Ishikawa (cell line): Measurements from ENCODE around the gene VPS39.

ENCODE experiments used
- CEBPB ChIP-seq: IDR thresholded peaks from 2 replicates; pipeline ENCODE4 v1.6.1; 2012
- CREB1 ChIP-seq: IDR thresholded peaks from 2 replicates; pipeline ENCODE4 v1.6.1; 2012; ENCODE audit warnings: low read depth
- EGR1 ChIP-seq: IDR thresholded peaks from 2 replicates; pipeline ENCODE4 v1.6.1; 2012
- EP300 ChIP-seq: IDR thresholded peaks from 2 replicates; pipeline ENCODE4 v1.6.1; 2012; ENCODE audit warnings: borderline replicate concordance
- FOXM1 ChIP-seq: IDR thresholded peaks from 2 replicates; pipeline ENCODE4 v1.6.1; 2012; ENCODE audit warnings: low read depth, borderline replicate concordance
- NFIC ChIP-seq: IDR thresholded peaks from 2 replicates; pipeline ENCODE4 v1.6.1; 2012
- RAD21 ChIP-seq: IDR thresholded peaks from 2 replicates; pipeline ENCODE4 v1.6.1; 2012; ENCODE audit warnings: low read depth
- TAF1 ChIP-seq: IDR thresholded peaks from 2 replicates; pipeline ENCODE4 v1.6.1; 2012; ENCODE audit warnings: low read depth, mild to moderate bottlenecking
- TCF12 ChIP-seq: IDR thresholded peaks from 2 replicates; pipeline ENCODE4 v1.6.1; 2012; ENCODE audit warnings: low read depth
- TEAD4 ChIP-seq: IDR thresholded peaks from 2 replicates; pipeline ENCODE4 v1.6.1; 2012
- YY1 ChIP-seq: IDR thresholded peaks from 2 replicates; pipeline ENCODE4 v1.6.1; 2012; ENCODE audit warnings: low read depth
- ZBTB7A ChIP-seq: IDR thresholded peaks from 2 replicates; pipeline ENCODE4 v1.6.1; 2012; ENCODE audit warnings: low read depth
- TF ChIP-seq, protein P1 (sequence below): IDR thresholded peaks from 2 replicates; pipeline ENCODE4 v1.6.1; 2012; ENCODE audit warnings: low read depth, mild to moderate bottlenecking
- TF ChIP-seq, protein P2 (sequence below): IDR thresholded peaks from 2 replicates; pipeline ENCODE4 v1.6.1; 2012
- TF ChIP-seq, protein P3 (sequence below): IDR thresholded peaks from 2 replicates; pipeline ENCODE4 v1.6.1; 2012

VPS39 gene

DNA sequence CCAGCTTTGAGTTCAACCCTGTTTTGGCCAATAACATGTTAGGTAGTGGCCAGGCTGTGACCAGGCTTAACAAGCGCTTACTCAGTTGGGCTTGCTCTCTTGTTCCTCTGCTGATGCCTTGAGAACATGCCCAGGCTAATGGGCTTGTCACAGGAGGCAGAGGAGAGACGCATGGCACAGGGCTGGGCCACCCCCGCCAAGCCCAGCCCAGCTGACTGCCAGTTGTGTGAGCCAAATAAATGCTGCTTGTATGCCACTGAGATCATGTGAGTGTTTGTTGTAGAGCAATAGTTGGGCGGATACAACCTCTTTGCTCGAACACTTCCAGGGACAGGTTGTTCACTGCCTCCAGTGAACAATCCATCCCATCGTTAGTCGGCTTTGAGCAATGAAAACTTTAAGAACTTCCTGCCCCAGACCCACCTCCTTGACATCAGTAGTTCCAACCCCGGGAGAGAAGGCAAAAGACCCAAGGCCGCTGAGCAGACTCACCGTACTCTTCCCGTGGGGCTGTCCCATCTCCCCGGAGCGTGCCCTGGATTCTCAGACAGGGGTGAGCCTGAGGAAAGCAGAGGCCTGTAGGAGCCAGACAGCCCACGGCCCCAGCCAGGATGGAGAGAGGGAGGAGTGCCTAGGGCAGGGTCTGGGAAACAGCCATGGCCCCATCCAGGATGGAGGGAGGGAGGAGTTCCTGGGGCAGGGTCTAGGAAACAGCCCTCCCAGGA is 55.7 kb downstream of the VPS39 start:
- no peak for TF ChIP-seq EGR1

DNA sequence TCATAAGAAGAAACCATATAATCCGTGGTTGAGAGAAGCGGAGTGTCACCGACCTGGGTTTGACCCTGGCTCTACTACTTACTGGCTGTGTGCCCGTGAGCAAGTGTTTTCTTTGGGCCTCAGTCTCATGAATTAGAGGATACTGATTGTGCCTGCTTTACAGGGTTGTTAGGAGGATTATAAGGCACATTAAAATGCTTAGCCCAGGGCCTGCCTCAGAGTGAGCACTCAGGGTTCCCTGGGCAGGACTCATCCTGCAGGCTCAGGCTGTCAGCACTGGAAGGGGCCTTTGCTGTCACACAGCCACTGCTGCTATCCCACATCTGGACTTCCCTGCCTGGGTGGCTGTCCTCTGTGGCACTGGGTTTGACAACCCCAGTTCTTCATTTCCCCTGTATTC is 56.4 kb downstream of the VPS39 start:
- TF ChIP-seq ZBTB7A (no peak), EP300 (no peak), RAD21 (no peak), NFIC (no peak)
- TF ChIP-seq, protein P1, sequence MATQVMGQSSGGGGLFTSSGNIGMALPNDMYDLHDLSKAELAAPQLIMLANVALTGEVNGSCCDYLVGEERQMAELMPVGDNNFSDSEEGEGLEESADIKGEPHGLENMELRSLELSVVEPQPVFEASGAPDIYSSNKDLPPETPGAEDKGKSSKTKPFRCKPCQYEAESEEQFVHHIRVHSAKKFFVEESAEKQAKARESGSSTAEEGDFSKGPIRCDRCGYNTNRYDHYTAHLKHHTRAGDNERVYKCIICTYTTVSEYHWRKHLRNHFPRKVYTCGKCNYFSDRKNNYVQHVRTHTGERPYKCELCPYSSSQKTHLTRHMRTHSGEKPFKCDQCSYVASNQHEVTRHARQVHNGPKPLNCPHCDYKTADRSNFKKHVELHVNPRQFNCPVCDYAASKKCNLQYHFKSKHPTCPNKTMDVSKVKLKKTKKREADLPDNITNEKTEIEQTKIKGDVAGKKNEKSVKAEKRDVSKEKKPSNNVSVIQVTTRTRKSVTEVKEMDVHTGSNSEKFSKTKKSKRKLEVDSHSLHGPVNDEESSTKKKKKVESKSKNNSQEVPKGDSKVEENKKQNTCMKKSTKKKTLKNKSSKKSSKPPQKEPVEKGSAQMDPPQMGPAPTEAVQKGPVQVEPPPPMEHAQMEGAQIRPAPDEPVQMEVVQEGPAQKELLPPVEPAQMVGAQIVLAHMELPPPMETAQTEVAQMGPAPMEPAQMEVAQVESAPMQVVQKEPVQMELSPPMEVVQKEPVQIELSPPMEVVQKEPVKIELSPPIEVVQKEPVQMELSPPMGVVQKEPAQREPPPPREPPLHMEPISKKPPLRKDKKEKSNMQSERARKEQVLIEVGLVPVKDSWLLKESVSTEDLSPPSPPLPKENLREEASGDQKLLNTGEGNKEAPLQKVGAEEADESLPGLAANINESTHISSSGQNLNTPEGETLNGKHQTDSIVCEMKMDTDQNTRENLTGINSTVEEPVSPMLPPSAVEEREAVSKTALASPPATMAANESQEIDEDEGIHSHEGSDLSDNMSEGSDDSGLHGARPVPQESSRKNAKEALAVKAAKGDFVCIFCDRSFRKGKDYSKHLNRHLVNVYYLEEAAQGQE, result no peak
- TF ChIP-seq, protein P2, sequence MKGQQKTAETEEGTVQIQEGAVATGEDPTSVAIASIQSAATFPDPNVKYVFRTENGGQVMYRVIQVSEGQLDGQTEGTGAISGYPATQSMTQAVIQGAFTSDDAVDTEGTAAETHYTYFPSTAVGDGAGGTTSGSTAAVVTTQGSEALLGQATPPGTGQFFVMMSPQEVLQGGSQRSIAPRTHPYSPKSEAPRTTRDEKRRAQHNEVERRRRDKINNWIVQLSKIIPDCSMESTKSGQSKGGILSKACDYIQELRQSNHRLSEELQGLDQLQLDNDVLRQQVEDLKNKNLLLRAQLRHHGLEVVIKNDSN, result no peak

DNA sequence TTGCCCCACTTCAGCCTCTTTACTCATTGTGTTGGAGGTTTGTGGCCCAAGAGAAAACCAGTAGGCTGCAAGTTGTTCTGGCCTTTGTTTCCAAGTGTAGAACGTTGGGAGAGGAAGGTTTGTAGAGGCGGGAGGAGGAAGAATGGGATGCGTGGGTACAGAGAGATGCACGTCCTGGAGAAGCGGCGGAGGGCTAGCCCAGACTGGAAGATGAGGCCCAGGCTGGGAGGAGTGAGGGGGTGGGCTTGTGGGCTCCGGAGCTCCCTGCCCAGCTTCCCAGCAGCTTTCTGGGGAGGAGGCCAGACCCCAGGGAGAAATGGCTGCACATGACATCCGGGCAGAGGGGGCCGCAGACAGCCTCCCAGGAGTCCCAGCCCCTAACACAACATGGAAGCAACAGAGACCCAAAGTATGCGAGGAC is 57.0 kb downstream of the VPS39 start:
- no peak for TF ChIP-seq FOXM1
- no peak for TF ChIP-seq TAF1
- no peak for TF ChIP-seq CEBPB
- no peak for TF ChIP-seq TEAD4
- no peak for TF ChIP-seq RAD21
- no peak for TF ChIP-seq EGR1
- TF ChIP-seq NFIC, result no peak
- TF ChIP-seq, protein P2, result no peak
- TF ChIP-seq, protein P1, result no peak
- no peak for TF ChIP-seq EP300
- TF ChIP-seq CREB1, result no peak
- no peak for TF ChIP-seq ZBTB7A
- TF ChIP-seq, protein P3, sequence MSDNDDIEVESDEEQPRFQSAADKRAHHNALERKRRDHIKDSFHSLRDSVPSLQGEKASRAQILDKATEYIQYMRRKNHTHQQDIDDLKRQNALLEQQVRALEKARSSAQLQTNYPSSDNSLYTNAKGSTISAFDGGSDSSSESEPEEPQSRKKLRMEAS, result no peak
- no peak for TF ChIP-seq YY1
- TF ChIP-seq TCF12, result no peak

DNA sequence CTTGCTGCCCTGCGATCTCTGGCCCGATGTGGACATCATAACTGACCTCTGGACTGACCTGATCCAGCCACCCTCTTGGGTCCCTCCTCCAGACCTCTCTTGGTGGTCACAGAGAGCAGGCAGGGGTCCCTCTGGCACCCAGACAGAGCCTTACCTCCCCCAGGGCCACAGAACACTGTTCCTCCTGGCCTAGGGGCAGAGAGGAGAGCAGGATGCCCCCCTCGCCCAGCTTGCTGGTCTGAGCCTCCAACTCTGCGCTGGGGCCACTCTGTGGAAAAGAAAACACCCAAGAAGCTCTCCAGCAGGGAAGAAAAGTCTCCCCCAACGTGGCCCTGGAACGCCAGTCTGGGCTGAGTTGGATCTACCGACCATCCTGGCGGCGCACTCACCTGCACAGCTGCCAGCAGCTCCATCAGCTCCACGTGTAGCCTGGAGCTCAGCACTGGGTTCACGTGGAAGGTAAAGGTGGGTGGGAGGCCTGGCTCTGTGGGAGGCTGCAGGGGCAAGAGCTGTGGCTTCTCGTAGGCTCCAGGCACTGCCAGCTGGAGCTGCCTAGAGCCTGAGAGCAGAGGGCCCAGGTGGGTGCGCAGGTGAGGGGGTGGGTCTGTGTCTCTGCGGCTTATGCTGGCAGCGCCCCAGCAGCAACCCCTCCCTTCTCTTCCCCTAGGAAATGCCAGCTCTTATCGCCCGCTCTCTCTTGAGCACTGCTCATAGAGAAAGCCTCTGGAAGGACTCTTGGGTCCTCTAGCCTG is 57.7 kb downstream of the VPS39 start:
- TF ChIP-seq CEBPB, result no peak
- TF ChIP-seq NFIC, result no peak
- TF ChIP-seq, protein P2, result no peak
- no peak for TF ChIP-seq TAF1
- TF ChIP-seq YY1, result no peak
- TF ChIP-seq, protein P1, result no peak
- no peak for TF ChIP-seq ZBTB7A
